SH-SY5Y (cell line): ENCODE measurements around the gene CAMK2D.

Experiments used
- GATA2 ChIP-seq: IDR thresholded peaks from 2 replicates; pipeline ENCODE4 v1.6.1; 2011; ENCODE audit warnings: mild to moderate bottlenecking, low read depth, low read length
- GATA3 ChIP-seq: IDR thresholded peaks from 2 replicates; pipeline ENCODE4 v1.6.1; 2011; ENCODE audit warnings: low read depth, mild to moderate bottlenecking, low read length, moderate library complexity

The CAMK2D gene

GRCh38 chr4:113483131-113483530 lies 278.4 kb downstream of the CAMK2D start:
- TF ChIP-seq GATA3 (no peak), GATA2 (no peak)

GRCh38 chr4:113482325-113482724 lies 279.2 kb downstream of the CAMK2D start:
- TF ChIP-seq GATA3 (no peak), GATA2 (no peak)

GRCh38 chr4:113481820-113482219 lies 279.7 kb downstream of the CAMK2D start:
- TF ChIP-seq GATA2 (no peak), GATA3 (no peak)

- TF ChIP-seq GATA2 = no peak
- no peak for TF ChIP-seq GATA3
Observed at GRCh38 chr4:113480109-113480508, 281.4 kb downstream of the CAMK2D start.

- TF ChIP-seq GATA3 (no peak), GATA2 (no peak)
Observed at GRCh38 chr4:113478032-113478431, 283.5 kb downstream of the CAMK2D start.

GRCh38 chr4:113476800-113477199 lies 284.7 kb downstream of the CAMK2D start:
- TF ChIP-seq GATA3 = no peak
- no peak for TF ChIP-seq GATA2

- TF ChIP-seq GATA3 (no peak), GATA2 (no peak)
Observed at GRCh38 chr4:113474017-113474416, 287.5 kb downstream of the CAMK2D start.

GRCh38 chr4:113472864-113473263 lies 288.7 kb downstream of the CAMK2D start:
- TF ChIP-seq GATA2 = no peak
- no peak for TF ChIP-seq GATA3

- TF ChIP-seq GATA3 (no peak), GATA2 (no peak)
Observed at GRCh38 chr4:113471146-113471860, 290.2 kb downstream of the CAMK2D start.

- TF ChIP-seq GATA3 = no peak
- TF ChIP-seq GATA2 = no peak
Observed at GRCh38 chr4:113469926-113470325, 291.6 kb downstream of the CAMK2D start.

- no peak for TF ChIP-seq GATA2
- no peak for TF ChIP-seq GATA3
Observed at GRCh38 chr4:113469023-113469390, 292.5 kb downstream of the CAMK2D start.

- TF ChIP-seq GATA2 (no peak), GATA3 (no peak)
Observed at GRCh38 chr4:113468165-113469022, 293.1 kb downstream of the CAMK2D start.

GRCh38 chr4:113467581-113467980 lies 294.0 kb downstream of the CAMK2D start:
- TF ChIP-seq GATA3 (no peak), GATA2 (no peak)

GRCh38 chr4:113462286-113462685 lies 299.3 kb downstream of the CAMK2D start:
- no peak for TF ChIP-seq GATA2
- TF ChIP-seq GATA3 = no peak

- TF ChIP-seq GATA3 = no peak
- TF ChIP-seq GATA2 = no peak
Observed at GRCh38 chr4:113461281-113461680, 300.3 kb downstream of the CAMK2D start.

- TF ChIP-seq GATA3 (no peak), GATA2 (no peak)
Observed at GRCh38 chr4:113457886-113458285, 303.7 kb downstream of the CAMK2D start.
